NCI-H146 (cell line): Measurements from ENCODE around the gene MAGOH.
"Not testable (repeated sequence)": the region's sequence is repeated elsewhere in the genome, so short reads cannot be mapped to it uniquely, and the experiment has no call there.

ENCODE experiments used
- DNase-seq: peaks from one replicate; lab custom pipeline; 2025; lab: John Stamatoyannopoulos, UW

Gene MAGOH

GRCh38 chr1:53238197-53239155 is at the start of gene MAGOH:
Gene MAGOH (minus strand): TSS chr1:53238518. CDS start chr1:53238448, 70 bp downstream.
- peak; percentile 95 for DNase-seq

GRCh38 chr1:53286955-53287354 is 48.6 kb upstream of the MAGOH start:
- DNase-seq, result peak; percentile 40

GRCh38 chr1:53285969-53286760 is 47.8 kb upstream of the MAGOH start:
- no peak for DNase-seq

GRCh38 chr1:53285546-53285945 is 47.2 kb upstream of the MAGOH start:
- DNase-seq, result no peak

GRCh38 chr1:53284224-53285020 is 46.1 kb upstream of the MAGOH start:
- no peak for DNase-seq

- DNase-seq, result not testable (repeated sequence)
Observed at GRCh38 chr1:53283156-53283555, 44.8 kb upstream of the MAGOH start.

- DNase-seq, result peak; percentile 41
Observed at GRCh38 chr1:53281133-53281532, 42.8 kb upstream of the MAGOH start.

GRCh38 chr1:53280496-53280895 is 42.2 kb upstream of the MAGOH start:
- no peak for DNase-seq

- no peak for DNase-seq
Observed at GRCh38 chr1:53279296-53280200, 41.2 kb upstream of the MAGOH start.

- DNase-seq, result peak; percentile 23
Observed at GRCh38 chr1:53278298-53278725, 40.0 kb upstream of the MAGOH start.

- no peak for DNase-seq
Observed at GRCh38 chr1:53277326-53277725, 39.0 kb upstream of the MAGOH start.

- no peak for DNase-seq
Observed at GRCh38 chr1:53276902-53277281, 38.6 kb upstream of the MAGOH start.

GRCh38 chr1:53276153-53276901 is 38.0 kb upstream of the MAGOH start:
- no peak for DNase-seq

GRCh38 chr1:53275566-53275965 is 37.2 kb upstream of the MAGOH start:
- DNase-seq, result no peak

- no peak for DNase-seq
Observed at GRCh38 chr1:53274541-53275185, 36.3 kb upstream of the MAGOH start.

- DNase-seq, result no peak
Observed at GRCh38 chr1:53274026-53274425, 35.7 kb upstream of the MAGOH start.

GRCh38 chr1:53273526-53273925 is 35.2 kb upstream of the MAGOH start:
- no peak for DNase-seq

GRCh38 chr1:53272349-53272748 is 34.0 kb upstream of the MAGOH start:
- no peak for DNase-seq

GRCh38 chr1:53271446-53272090 is 33.2 kb upstream of the MAGOH start:
- no peak for DNase-seq
